ENCODE measurements around the gene IL27RA.

Gene IL27RA

DNA sequence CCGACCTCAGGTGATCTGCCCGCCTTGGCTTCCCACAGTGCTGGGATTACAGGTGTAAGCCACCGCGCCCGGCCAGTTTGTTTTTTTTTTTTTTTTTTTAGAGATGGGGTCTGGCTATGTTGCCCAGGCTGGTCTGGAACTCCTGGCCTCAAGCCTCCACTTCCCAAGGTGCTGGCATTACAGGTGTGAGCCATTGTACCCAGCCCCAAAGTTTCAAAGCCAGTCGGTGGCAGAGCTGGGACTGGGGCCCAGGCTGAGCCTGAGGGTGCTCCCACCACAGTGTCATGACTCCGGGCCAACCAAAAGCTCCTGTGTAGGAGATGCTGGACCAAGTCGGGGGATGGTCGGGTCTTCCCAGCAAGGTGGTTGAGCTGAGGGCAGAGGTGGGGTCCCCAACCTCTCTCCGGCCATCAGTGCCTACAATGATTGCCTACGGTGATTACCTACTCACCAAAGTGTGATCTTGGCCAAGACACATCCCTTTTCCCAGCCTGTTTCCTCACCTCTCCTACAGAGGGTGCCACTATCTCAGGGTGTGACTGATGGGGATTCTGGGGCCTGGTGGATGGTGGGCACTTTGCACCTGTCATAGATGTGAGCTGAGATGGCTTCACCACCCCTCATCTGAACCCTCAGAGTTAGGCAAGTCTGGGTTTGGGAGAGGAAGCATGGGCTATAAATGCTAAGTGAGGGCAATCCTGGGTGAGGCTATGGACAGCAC, 64.9 kb downstream of the IL27RA start:
- Histone ChIP-seq H3K9ac (ENCODE audit: low read depth, low read length) (no peak overlapping the region), H3K27ac (ENCODE audit: low read length) (no peak overlapping the region), H3K27me3 (ENCODE audit: insufficient read depth, low read length) (peaks cover 4% of the 10 kb centered on the region; the same call in 1 of the 2 replicates), H3K4me1 (ENCODE audit: insufficient read depth, low read length) (no peaks in the 10 kb centered on the region), H3K36me3 (ENCODE audit: insufficient read depth, low read depth, low read length) (peaks cover 6% of the 10 kb centered on the region; the same call in 1 of the 2 replicates), H3K9me3 (ENCODE audit: insufficient read depth, low read depth, low read length) (peaks cover 5% of the 10 kb centered on the region; the same call in 1 of the 2 replicates), H3K4me3 (ENCODE audit: low read length) (no peak overlapping the region)

DNA sequence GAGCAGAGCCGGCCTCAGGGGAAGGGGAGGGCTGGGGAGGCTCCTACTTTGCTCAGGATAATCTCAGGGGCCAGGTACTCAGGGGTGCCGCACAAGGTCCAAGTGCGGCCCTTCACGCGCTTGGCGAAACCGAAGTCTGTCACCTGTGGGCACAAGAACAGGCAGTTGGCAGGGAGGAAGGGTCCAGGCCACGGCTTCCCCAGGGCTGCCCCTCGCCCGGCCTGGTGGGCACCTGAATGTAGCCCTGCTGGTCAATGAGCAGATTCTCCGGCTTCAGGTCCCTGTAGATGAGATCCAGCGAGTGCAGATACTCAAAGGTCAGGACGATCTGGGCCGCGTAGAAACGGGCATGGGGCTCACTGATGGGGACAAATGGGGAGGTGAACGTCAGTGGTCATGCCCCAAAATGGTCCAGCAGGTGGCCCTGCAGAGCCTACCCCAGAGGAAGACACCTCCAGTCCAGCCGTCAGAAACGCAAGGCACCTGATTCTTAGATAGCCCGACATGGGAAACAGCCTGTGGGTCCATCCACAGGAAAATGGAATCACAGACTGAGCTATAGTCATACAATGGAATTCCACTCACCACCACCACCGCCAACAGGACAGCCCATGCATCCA, 66.1 kb downstream of the IL27RA start:
- Histone ChIP-seq H3K4me3 (ENCODE audit: low read length) (no peak overlapping the region), H3K36me3 (ENCODE audit: insufficient read depth, low read depth, low read length) (peaks cover 13% of the 10 kb centered on the region; the same call in 1 of the 2 replicates), H3K9ac (ENCODE audit: low read depth, low read length) (no peak overlapping the region), H3K4me1 (ENCODE audit: insufficient read depth, low read length) (no peaks in the 10 kb centered on the region), H3K9me3 (ENCODE audit: insufficient read depth, low read depth, low read length) (peaks cover 5% of the 10 kb centered on the region; the same call in 1 of the 2 replicates), H3K27ac (ENCODE audit: low read length) (no peak overlapping the region), H3K27me3 (ENCODE audit: insufficient read depth, low read length) (no peaks in the 10 kb centered on the region)

DNA sequence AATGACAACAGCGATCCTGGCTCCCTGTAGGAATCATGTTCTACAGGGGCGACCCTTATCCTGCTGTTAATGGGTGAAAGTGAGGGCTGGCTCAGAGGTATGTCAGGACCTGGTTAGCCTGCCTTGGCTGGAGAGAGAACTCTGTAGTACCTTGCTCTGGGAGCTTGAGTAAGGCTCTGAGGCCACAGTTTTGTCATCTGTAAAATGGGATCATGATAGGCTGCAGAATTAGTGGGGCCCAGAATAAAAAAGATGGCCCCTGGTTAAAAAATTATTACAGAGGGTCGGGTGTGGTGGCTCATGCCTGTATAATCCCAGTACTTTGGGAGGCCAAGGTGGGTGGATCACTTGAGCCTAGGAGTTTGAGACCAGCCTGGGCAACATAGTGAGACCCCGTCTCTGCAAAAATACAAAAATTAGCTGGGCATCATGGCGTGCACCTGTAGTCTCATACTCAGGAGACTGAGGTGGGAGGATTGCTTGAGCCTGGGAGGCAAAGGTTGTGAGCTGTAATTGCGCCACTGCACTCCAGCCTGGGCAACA, 69.5 kb downstream of the IL27RA start:
- Histone ChIP-seq H3K9ac (ENCODE audit: low read depth, low read length) (no peak overlapping the region), H3K4me1 (ENCODE audit: insufficient read depth, low read length) (no peaks in the 10 kb centered on the region), H3K9me3 (ENCODE audit: insufficient read depth, low read depth, low read length) (no peaks in the 10 kb centered on the region), H3K27me3 (ENCODE audit: insufficient read depth, low read length) (no peaks in the 10 kb centered on the region), H3K27ac (ENCODE audit: low read length) (no peak overlapping the region), H3K36me3 (ENCODE audit: insufficient read depth, low read depth, low read length) (peaks cover 20% of the 10 kb centered on the region; the same call in 1 of the 2 replicates), H3K4me3 (ENCODE audit: low read length) (no peak overlapping the region)

DNA sequence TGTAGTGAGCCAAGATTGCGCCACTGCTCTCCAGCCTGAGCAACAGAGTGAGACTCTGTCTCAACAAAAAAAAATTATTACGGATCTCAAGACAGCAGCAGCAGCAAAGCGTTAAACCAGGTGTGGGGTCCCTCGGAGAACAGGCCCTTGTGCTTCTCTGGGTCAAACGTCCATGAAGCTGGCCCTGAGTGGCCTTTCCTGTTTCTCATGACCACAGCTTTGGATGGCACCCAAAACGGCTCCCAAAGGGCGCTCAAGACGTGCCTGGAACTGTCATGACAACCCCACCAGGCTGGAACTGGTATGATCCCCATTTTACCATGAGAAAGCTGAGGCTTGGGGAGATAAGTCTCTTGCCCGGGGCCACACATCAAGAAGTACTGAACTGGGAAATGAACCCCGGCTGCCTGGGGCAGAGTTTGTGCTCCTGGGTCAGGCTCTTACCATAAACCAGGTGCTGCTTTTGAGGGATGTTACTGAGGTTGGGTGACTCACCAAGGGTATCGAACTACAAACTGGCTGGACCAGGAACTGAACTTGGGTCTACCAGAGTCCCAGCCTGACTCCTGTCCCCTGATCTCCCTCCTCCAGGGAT, 70.6 kb downstream of the IL27RA start:
- H3K4me3 ChIP-seq (ENCODE audit: low read length) = no peak overlapping the region

DNA sequence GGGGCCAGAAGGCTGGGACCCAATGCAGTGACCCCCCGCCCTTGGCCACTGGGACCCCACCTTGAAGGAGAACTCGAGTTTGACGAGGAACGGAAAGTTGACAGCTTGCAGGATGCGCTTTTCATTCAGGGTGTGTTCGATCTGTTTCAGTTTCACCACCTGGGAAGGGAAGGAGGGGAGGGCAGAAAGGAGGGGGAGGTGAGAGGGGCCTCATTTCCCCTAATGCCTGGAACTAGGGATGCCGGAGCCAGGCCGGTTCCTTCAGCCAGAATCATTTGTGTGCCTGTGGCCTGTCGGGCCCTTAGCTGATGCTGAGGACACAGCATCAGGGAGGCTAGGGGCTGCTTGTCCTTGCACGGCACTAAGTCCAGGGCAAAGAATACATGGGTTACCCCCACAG, 71.2 kb downstream of the IL27RA start:
- Histone ChIP-seq H3K27ac (ENCODE audit: low read length) (no peak overlapping the region), H3K4me3 (ENCODE audit: low read length) (no peak overlapping the region), H3K9me3 (ENCODE audit: insufficient read depth, low read depth, low read length) (no peaks in the 10 kb centered on the region), H3K27me3 (ENCODE audit: insufficient read depth, low read length) (no peaks in the 10 kb centered on the region), H3K9ac (ENCODE audit: low read depth, low read length) (no peak overlapping the region), H3K4me1 (ENCODE audit: insufficient read depth, low read length) (no peaks in the 10 kb centered on the region), H3K36me3 (ENCODE audit: insufficient read depth, low read depth, low read length) (peaks cover 20% of the 10 kb centered on the region; the same call in 1 of the 2 replicates)

More for the DNA sequence above, 70.6 kb downstream of the IL27RA start:
- no peak overlapping the region for H3K9ac ChIP-seq (ENCODE audit: low read depth, low read length)
- peaks cover 20% of the 10 kb centered on the region; the same call in 1 of the 2 replicates for H3K36me3 ChIP-seq (ENCODE audit: insufficient read depth, low read depth, low read length)
- no peaks in the 10 kb centered on the region for H3K4me1 ChIP-seq (ENCODE audit: insufficient read depth, low read length)
- no peak overlapping the region for H3K27ac ChIP-seq (ENCODE audit: low read length)
- no peaks in the 10 kb centered on the region for H3K9me3 ChIP-seq (ENCODE audit: insufficient read depth, low read depth, low read length)
- H3K27me3 ChIP-seq (ENCODE audit: insufficient read depth, low read length) = no peaks in the 10 kb centered on the region
